ENCODE data around the gene AUTS2. TPM values are rescaled to one million over a fixed set of nuclear protein-coding genes. Genes with fewer than 3 reads are reported as not detected.

The AUTS2 gene
- total and polyA plus RNA-seq, 10 of the 15 experiments (the other 5 are each of a cell fraction or from before 2014, with no cell fraction given): 6.4 to 55.6 (median 21.6) TPM

- no peak overlapping the region for H3K4me2 ChIP-seq (ENCODE audit: control insufficient read depth, insufficient read depth)
- H3K4me3 ChIP-seq: no peak overlapping the region
- WGBS (ENCODE audit: insufficient coverage, insufficient replicate concordance, low lambda C conversion rate, missing lambda C conversion rate): 83% methylated on average over 7 of the region's 7 CpGs
- H3K36me3 ChIP-seq (ENCODE audit: control insufficient read depth in 2 of 2, insufficient read depth in 2 of 2, low read length in 1 of 2): no peaks in the 10 kb centered on the region
- CTCF ChIA-PET: interaction anchor here (1.5 kb wide), 1 partner anchor 50 kb away, joined by 5 read pairs; no protein-coding TSS in a partner anchor
- in situ Hi-C loops (cut with MboI): no loop called here
- no peaks in the 10 kb centered on the region for H4K20me1 ChIP-seq (ENCODE audit: control insufficient read depth, insufficient read depth)
- H3K79me2 ChIP-seq (ENCODE audit: control insufficient read depth, insufficient read depth, low read length): peaks cover 2% of the 10 kb centered on the region; the same call in 1 of the 2 replicates
- H3K9me3 ChIP-seq (replicated peaks; ENCODE audit: control insufficient read depth, insufficient read depth, low read length): no peaks in the 10 kb centered on the region; the same call in 2 of the 3 replicates
- RAD21 ChIA-PET (ENCODE audit: unreplicated experiment): interaction anchor here (3.3 kb wide), 1 partner anchor 10 kb away, joined by 10 read pairs; no protein-coding TSS in a partner anchor
- ATAC-seq: no peak
- no peaks in the 10 kb centered on the region for H3K27me3 ChIP-seq (replicated peaks in 1 of 2; ENCODE audit: control insufficient read depth in 2 of 2, insufficient read depth in 2 of 2, low read length in 1 of 2)
- no peak for FAIRE-seq
- SMC1A ChIA-PET (ENCODE audit: uncharacterized antibody, unreplicated experiment): interaction anchor here (0.7 to 4.5 kb wide), 7 partner anchors 10 to 57 kb away, joined by 3 to 40 read pairs (median 4); no protein-coding TSS in a partner anchor
- no peak overlapping the region for H3K9ac ChIP-seq (ENCODE audit: control insufficient read depth, insufficient read depth, low read length)
- BruUV-seq (replicated peaks): no TSS peak
- intact Hi-C loops (cut with micrococcal nuclease; ENCODE audit: unreplicated experiment): no loop called here
- POLR2A ChIA-PET: interaction anchor here (0.6 to 1.5 kb wide), 3 partner anchors 10 to 952 kb away, joined by 3 to 12 read pairs (median 3); no protein-coding TSS in a partner anchor
- H3K4me1 ChIP-seq (ENCODE audit: control insufficient read depth, insufficient read depth, low read length): peaks cover 2% of the 10 kb centered on the region; the same call in 1 of the 2 replicates
- DNase-seq (ENCODE audit: low read depth, low spot score): no peak
- no peak overlapping the region for H2AFZ ChIP-seq (ENCODE audit: control insufficient read depth, low read depth, low read length)
- no peak overlapping the region for H3K27ac ChIP-seq (ENCODE audit: control insufficient read depth, insufficient read depth)
- TF ChIP-seq SIN3A (IDR thresholded peaks at IDR 0.05; ENCODE audit: low read depth, low read length) (no peak), RELB (IDR thresholded peaks at IDR 0.05; ENCODE audit: low read depth) (no peak), GATAD2B (conservative IDR thresholded peaks at IDR 0.05; ENCODE audit: low read depth) (no peak), E4F1 (IDR thresholded peaks at IDR 0.05; ENCODE audit: borderline replicate concordance, partially characterized antibody) (no peak), BCLAF1 (IDR thresholded peaks at IDR 0.05) (no peak), HDAC2 (IDR thresholded peaks at IDR 0.05) (no peak), ZBTB40 (IDR thresholded peaks at IDR 0.05; ENCODE audit: borderline replicate concordance) (no peak), ATF3 (IDR thresholded peaks at IDR 0.05; ENCODE audit: borderline replicate concordance, extremely low read depth, low read depth, low read length) (no peak), EP300 (IDR thresholded peaks at IDR 0.05; ENCODE audit: borderline replicate concordance in 1 of 2, control insufficient read depth in 1 of 2, low read depth in 2 of 2, low read length in 2 of 2) (no peak), SMAD1 (IDR thresholded peaks at IDR 0.05; ENCODE audit: low read depth, partially characterized antibody) (no peak)
Measured at GRCh38 chr7:69749372-69749979, 151.2 kb downstream of the AUTS2 start.

All from GM12878 (cell line).